Heart left ventricle (tissue), 16 donors: ENCODE results near the gene ANXA11. TPM values are rescaled to one million over a fixed set of nuclear protein-coding genes. Genes with fewer than 3 reads are reported as not detected.

Experiments used
- ATAC-seq, 4 donors: fragments of 200-7000 bp; cut with Tn5 transposase; one replicate each; pipeline ENCODE4 v1.9.1; 2020 to 2022; ENCODE audit warnings: moderate library complexity in 4 of 4, mild to moderate bottlenecking in 3 of 4, moderate number of reproducible peaks in 1 of 4
- DNase-seq, 5 donors: peaks; one replicate each; pipeline ENCODE4 v3.0.0-alpha.2; 2020
- H3K27ac ChIP-seq, 12 donors: fragments of 200-600 bp; sonication (generic) in 4 of 12; one replicate each; pipeline versions ENCODE4 v1.5.0 to v1.8.0; 2016 to 2022; ENCODE audit warnings: mild to moderate bottlenecking in 2 of 12
- H3K27me3 ChIP-seq, 9 donors: fragments of 200-600 bp; sonication (generic) in 2 of 9; one replicate each; pipeline versions ENCODE4 v1.5.1 to v1.8.0; 2016 to 2022; ENCODE audit warnings: mild to moderate bottlenecking in 3 of 9
- H3K36me3 ChIP-seq, 9 donors: fragments of 200-600 bp; sonication (generic) in 2 of 9; one replicate each; pipeline versions ENCODE4 v1.5.0 to v1.8.0; 2018 to 2022; ENCODE audit warnings: mild to moderate bottlenecking in 2 of 9
- H3K4me1 ChIP-seq, 12 donors: fragments of 200-600 bp; sonication (generic) in 4 of 12; one replicate each; pipeline versions ENCODE4 v1.5.0 to v1.8.0; 2016 to 2022; ENCODE audit warnings: mild to moderate bottlenecking in 3 of 12
- H3K4me3 ChIP-seq, 12 donors: fragments of 200-600 bp; sonication (generic) in 4 of 12; one replicate each; pipeline versions ENCODE4 v1.5.0 to v1.8.0; 2017 to 2022; ENCODE audit warnings: mild to moderate bottlenecking in 9 of 12, moderate library complexity in 4 of 12
- H3K9me3 ChIP-seq, 12 donors: fragments of 200-600 bp; sonication (generic) in 4 of 12; one replicate each; pipeline versions ENCODE4 v1.5.0 to v1.8.0; 2016 to 2022; ENCODE audit warnings: mild to moderate bottlenecking in 1 of 12
- CTCF ChIP-seq, 12 donors: fragments of 200-600 bp; sonication (generic) in 4 of 12; IDR thresholded peaks; one replicate each; pipeline versions ENCODE4 v1.5.0 to v1.8.0; 2018 to 2022; ENCODE audit warnings: antibody characterized with exemption in 12 of 12, mild to moderate bottlenecking in 5 of 12
- POLR2A ChIP-seq, 2 donors: fragments of 450-650 bp; IDR thresholded peaks; one replicate each; pipeline ENCODE4 v1.6.1; 2017; ENCODE audit warnings: antibody characterized with exemption in 2 of 2, mild to moderate bottlenecking in 2 of 2, moderate library complexity in 2 of 2
- WGBS, 4 donors: extraction: QIAGEN DNeasy Blood & Tissue Kit in 2 of 4; methylation state at CpG; one replicate each; pipeline versions ENCODE4 v1.1.5 to v1.1.7; 2013 to 2018; 5-methylcytosine and 5-hydroxymethylcytosine counted together
- intact Hi-C, 10 donors: fragments of 100-400 bp; cut with DNase I; formaldehyde crosslinking; loops; one replicate each; pipeline versions ENCODE4 v1.11.1 to v1.14.2; 2022
- polyA plus RNA-seq, 2 donors: library from polyadenylated mRNA; stranded (reverse); fragments of 200-250 nt; gene quantifications; one replicate each; pipeline ENCODE4 v1.2.3, GENCODE V29; 2013
- total RNA-seq, 9 donors: library from RNA; depleted of rRNA in 2 of 9; stranded (reverse); fragments of >200 nt in 2 of 9; fragmentation: NEBNext Ultra II Directional in 3 of 9; extraction: Animal tissue kit (Norgen Biotek cat#: 25700) in 3 of 9; gene quantifications; one replicate each; pipeline versions ENCODE4 v1.1.0 to v1.2.4, GENCODE V29; 2016 to 2023
- donor health status: ischemic (EF 13 %, LVEDD 7.1; RV severe dilation, severe dysfunction).
- donor health status: healthy with polysubstance abuse.
- donor health status: DM: no; HTN: yes; CAD: no.
- donor health status: DM: no; HTN: no; CAD: no.
- donor health status: ischemic (EF 25% LVEDD 6.9; RV normal size, moderate dysfunction).
- donor health status: ischemic (EF 25% LVEDD 5.7; RV mildly dilated, moderate dysfunction).
- donor health status: healthy.
- donor health status: DM: yes; HTN: yes; CAD: no.
- donor health status: ischemic (EF 35%, LVEDD 5.7; RV mildly dilated, moderate dysfunction).
- donor health status: nonischemic (EF 11% LVEDD 7.7; RV severe dilation, severe dysfunction).
- donor health status: DM: yes; HTN: yes; CAD: no.
- donor health status: PGD.
- donor health status: ischemic (EF 29% LVEDD 5.4; RV normal size, mild dysfunction).
- donor health status: nonischemic (EF 23%, LVEDD 6.1; RV moderate dilation, normal function).

The ANXA11 gene
- total and polyA plus RNA-seq, 11 donors, result 152 to 487 (median 368) TPM

DNA sequence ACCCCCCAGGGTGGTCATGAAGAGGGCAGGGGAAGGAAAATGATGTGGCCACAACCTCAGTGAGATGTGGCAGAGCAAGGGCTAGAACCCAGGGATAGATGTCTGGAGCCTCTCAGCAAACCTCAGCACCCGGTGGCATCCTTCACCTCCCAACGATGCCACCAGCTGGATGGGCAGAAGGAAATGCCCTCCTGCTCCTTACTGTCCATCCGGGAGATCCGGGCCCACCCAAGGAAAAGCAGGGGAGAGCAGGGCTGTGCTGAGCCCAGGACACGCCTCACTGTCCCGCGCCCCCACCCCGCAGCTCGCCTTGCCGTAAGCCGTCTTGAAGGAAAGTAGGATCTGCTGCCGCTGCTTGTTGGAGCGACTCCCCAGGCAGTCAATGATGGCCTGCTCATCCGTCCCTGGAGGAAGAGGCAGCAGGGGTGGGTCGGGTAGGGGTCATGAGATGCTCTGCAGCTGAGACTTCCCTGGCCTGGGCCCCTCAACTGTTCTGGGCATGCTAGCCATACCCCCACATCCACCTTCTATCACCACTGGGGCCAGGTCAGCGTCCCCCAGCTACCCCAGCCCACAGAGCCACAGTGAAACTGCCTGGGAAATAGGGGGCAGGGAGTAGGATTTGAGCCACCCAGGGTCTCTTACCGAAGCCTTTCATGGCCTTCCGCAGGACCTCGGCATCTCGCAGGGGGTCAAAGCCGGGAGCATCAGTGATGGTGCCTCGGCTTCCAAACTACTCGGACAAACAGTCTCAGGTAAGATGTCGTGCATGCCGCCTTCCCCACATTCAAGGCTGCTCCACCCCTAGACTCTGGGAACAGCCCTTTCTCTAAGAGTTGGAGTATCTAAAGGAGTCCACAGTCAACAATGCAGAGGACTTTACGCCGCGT lies 38.5 kb downstream of the ANXA11 start:
- no peak overlapping the region for H3K4me3 ChIP-seq
- 63 to 90% (median 81%) methylated on average over 19 to 28 of the region's 28 CpGs for WGBS, 4 donors
- TF ChIP-seq POLR2A (IDR thresholded peaks at IDR 0.05) (no peak), CTCF (IDR thresholded peaks at IDR 0.05) (no peak)
- H3K27me3 ChIP-seq, result no peaks in the 10 kb centered on the region
- H3K36me3 ChIP-seq, result peaks cover 0 to 82% (median 73%) of the 10 kb centered on the region in 9 donors
- DNase-seq, result peak in 1 of 5 donors; percentile 44
- H3K4me1 ChIP-seq, result peaks cover 16 to 99% (median 66%) of the 10 kb centered on the region in 12 donors
- H3K27ac ChIP-seq, result peak overlapping the region; percentile 40 to 86 (median 74)
- ATAC-seq, result peak in 2 of 4 donors; percentile 0 to 5
- intact Hi-C loops, result loop anchor here in 2 of 10 donors (2.0 to 5.0 kb wide), 2 partner anchors 34 to 40 kb away; partner anchors contain the start of gene ANXA11 (in 1 of the 2)
- H3K9me3 ChIP-seq, result no peaks in the 10 kb centered on the region

DNA sequence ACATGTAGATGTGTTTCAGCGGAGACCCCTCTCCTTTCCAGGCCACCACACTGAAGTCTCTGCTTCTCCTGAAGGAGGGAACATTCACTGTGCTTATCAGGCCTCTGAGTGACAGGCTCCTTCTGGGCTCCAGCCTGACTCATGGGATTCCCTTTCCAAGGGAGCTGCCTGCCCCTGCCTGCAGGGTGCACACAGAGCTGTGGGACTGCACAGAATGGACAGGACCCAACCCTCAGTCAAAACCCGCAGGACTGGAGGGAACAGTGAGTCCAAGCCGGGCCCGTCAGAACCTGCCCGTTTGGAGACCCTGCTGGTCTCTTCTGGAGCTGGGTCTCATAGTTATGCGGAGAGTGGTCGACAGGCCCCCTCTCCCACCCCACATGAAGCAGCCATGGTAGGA lies 40.2 kb downstream of the ANXA11 start:
- DNase-seq, result peak in 1 of 5 donors; percentile 66
- Histone ChIP-seq H3K9me3 (no peaks in the 10 kb centered on the region), H3K4me1 (peaks cover 16 to 99% (median 68%) of the 10 kb centered on the region in 12 donors), H3K27me3 (no peaks in the 10 kb centered on the region), H3K4me3 (no peak overlapping the region), H3K36me3 (peaks cover 0 to 82% (median 73%) of the 10 kb centered on the region in 9 donors), H3K27ac (peak overlapping the region in 11 of 12 donors; percentile 54 to 86 (median 78))
- intact Hi-C loops, result loop anchor here in 1 of 10 donors (5.0 kb wide), 1 partner anchor 42 kb away; the partner anchor contains the start of gene ANXA11
- WGBS, 4 donors, result 80 to 86% (median 85%) methylated on average over 3 to 7 of the region's 7 CpGs
- TF ChIP-seq CTCF (IDR thresholded peaks at IDR 0.05) (peak in 3 of 12 donors; percentile 6 to 29 (median 28)), POLR2A (IDR thresholded peaks at IDR 0.05) (no peak)
- ATAC-seq, result peak; percentile 20 to 61 (median 46)

GRCh38 chr10:80164596-80164995 lies 40.7 kb downstream of the ANXA11 start:
- ATAC-seq (no peak), DNase-seq (no peak)
- Histone ChIP-seq H3K27me3 (no peaks in the 10 kb centered on the region), H3K4me3 (no peak overlapping the region), H3K36me3 (peaks cover 0 to 86% (median 78%) of the 10 kb centered on the region in 9 donors), H3K4me1 (peaks cover 16 to 100% (median 70%) of the 10 kb centered on the region in 12 donors), H3K27ac (peak overlapping the region in 11 of 12 donors; percentile 54 to 86 (median 78)), H3K9me3 (no peaks in the 10 kb centered on the region)
- WGBS, 4 donors, result 83 to 93% (median 87%) methylated on average over 5 to 7 of the region's 7 CpGs
- TF ChIP-seq CTCF (IDR thresholded peaks at IDR 0.05) (no peak), POLR2A (IDR thresholded peaks at IDR 0.05) (no peak)
- intact Hi-C loops, result loop anchor here in 1 of 10 donors (5.0 kb wide), 1 partner anchor 38 kb away; no protein-coding TSS in a partner anchor
